ENCODE results near the gene ARF1. TPM values are rescaled to one million over a fixed set of nuclear protein-coding genes. Genes with fewer than 3 reads are reported as not detected.

Gene ARF1
- total RNA-seq, 1 donor from 2014 or later = 393 TPM

DNA sequence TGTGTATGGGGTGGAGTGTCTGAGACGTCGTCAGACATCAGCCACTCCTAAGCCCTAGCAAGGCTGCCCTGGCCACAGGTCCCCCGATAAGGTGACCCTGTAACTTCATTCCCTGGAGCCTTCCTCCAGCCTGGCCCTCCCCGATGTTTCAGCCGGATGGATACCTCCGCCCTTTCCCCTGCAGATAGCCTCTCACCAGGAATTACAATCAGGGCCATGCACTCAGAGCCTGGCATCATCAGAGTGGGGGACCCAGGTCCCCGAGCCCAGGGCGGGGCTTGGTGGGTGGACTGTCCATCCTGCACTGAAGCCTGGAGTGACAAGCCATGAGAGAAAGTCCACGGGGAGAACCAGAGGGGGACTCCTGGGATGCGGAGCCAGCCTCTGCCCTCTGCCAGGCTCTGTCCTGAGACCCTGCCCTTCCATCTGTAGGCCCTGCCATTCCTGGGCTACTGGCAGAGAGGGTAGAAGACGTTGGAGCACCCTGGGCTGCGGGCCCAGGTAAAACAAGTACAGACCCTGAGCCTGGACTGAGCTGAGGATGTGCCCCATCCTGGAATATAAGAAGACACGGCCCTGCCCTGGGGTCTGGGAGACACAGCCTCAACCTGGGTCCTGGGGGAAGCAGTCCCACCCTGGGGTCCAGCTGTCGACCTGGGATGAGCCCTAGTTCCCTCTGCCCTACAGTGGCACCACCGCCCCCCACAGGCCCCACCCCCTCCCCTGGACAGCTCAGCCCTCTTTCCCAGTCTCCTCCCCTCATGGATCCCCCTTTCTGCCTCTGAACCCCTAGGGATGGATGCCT lies 16.8 kb upstream of the ARF1 start:
- Mint-ChIP-seq H3K4me3 (ENCODE audit: unreplicated experiment) (no peak overlapping the region), H3K27ac (ENCODE audit: unreplicated experiment) (no peak overlapping the region), H3K9me3 (ENCODE audit: unreplicated experiment) (peaks cover 4% of the 10 kb centered on the region), H3K36me3 (ENCODE audit: low read depth, unreplicated experiment) (no peaks in the 10 kb centered on the region), H3K4me1 (ENCODE audit: unreplicated experiment) (peaks cover 3% of the 10 kb centered on the region), H3K27me3 (ENCODE audit: unreplicated experiment) (peaks cover 19% of the 10 kb centered on the region)
- no peak for DNase-seq (ENCODE audit: low spot score)
- TF ChIP-seq, protein P1, sequence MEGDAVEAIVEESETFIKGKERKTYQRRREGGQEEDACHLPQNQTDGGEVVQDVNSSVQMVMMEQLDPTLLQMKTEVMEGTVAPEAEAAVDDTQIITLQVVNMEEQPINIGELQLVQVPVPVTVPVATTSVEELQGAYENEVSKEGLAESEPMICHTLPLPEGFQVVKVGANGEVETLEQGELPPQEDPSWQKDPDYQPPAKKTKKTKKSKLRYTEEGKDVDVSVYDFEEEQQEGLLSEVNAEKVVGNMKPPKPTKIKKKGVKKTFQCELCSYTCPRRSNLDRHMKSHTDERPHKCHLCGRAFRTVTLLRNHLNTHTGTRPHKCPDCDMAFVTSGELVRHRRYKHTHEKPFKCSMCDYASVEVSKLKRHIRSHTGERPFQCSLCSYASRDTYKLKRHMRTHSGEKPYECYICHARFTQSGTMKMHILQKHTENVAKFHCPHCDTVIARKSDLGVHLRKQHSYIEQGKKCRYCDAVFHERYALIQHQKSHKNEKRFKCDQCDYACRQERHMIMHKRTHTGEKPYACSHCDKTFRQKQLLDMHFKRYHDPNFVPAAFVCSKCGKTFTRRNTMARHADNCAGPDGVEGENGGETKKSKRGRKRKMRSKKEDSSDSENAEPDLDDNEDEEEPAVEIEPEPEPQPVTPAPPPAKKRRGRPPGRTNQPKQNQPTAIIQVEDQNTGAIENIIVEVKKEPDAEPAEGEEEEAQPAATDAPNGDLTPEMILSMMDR (IDR thresholded peaks at IDR 0.05; ENCODE audit: unreplicated experiment) = no peak

DNA sequence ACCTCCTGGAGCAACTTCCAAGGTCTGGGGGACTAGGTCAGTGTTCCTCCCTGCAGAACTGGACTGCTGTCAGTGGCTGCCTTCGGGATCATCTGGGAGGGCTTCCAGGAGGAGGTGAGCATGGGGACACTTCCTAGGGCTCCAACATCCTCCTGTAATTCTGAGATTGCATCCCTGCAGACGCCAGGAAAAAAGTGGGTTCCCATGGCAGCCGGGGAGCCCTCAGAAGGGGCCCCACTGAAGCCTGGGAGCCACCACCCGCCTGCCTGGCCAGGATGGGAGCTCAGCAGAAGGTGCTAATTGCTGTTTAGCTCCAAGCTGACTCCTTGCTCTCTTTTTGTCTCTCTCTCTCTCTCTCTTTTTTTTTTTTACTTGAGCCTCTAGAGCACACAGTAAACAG lies 16.1 kb upstream of the ARF1 start:
- H3K4me1 Mint-ChIP-seq (ENCODE audit: unreplicated experiment) = no peaks in the 10 kb centered on the region

DNA sequence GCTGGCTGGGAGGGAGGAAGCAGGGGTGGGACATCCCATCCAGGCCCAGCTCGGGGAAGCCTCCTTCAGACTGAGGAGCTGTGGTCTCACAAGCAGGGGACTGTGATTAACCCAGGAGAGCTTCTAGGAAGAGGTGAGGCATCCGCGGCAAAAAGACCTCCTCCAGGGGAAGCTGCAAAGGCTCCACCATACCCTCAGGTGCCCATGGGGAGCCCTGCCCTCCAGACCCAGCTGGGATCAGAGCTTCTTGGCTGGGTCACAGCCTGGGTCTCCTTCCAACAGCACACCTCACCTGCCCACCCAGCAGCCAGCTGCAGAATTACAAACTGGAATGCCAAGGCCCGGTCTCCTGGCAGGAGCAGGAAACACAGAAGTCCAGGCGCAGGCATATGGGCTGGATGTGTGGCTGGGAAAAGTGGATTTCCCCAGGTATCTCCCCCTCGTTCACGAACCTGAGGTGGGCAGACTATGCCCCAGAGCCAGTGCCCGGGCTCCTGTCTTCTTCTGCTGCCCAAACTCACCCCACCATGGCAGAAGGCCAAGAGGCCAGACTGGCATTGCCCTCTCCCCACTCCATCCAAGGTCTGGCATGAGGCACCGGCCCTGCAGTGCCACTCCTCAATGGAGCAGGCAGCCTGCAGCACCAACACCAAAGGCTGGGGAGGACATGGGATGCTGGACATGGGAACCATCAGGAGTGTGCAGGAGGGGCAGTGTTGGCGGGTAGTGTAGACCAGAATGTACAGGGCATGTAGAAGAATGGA lies 15.4 kb upstream of the ARF1 start:
- DNase-seq (ENCODE audit: low spot score) = no peak
- H3K27ac Mint-ChIP-seq (ENCODE audit: unreplicated experiment) = no peak overlapping the region

More for the DNA sequence above, 16.1 kb upstream of the ARF1 start:
- H3K27me3 Mint-ChIP-seq (ENCODE audit: unreplicated experiment) = peaks cover 15% of the 10 kb centered on the region
- H3K36me3 Mint-ChIP-seq (ENCODE audit: low read depth, unreplicated experiment) = no peaks in the 10 kb centered on the region
- no peak overlapping the region for H3K27ac Mint-ChIP-seq (ENCODE audit: unreplicated experiment)
- no peaks in the 10 kb centered on the region for H3K9me3 Mint-ChIP-seq (ENCODE audit: unreplicated experiment)
- no peak for DNase-seq (ENCODE audit: low spot score)
- H3K4me3 Mint-ChIP-seq (ENCODE audit: unreplicated experiment) = no peak overlapping the region
- TF ChIP-seq, protein P1 (IDR thresholded peaks at IDR 0.05; ENCODE audit: unreplicated experiment) = no peak

DNA sequence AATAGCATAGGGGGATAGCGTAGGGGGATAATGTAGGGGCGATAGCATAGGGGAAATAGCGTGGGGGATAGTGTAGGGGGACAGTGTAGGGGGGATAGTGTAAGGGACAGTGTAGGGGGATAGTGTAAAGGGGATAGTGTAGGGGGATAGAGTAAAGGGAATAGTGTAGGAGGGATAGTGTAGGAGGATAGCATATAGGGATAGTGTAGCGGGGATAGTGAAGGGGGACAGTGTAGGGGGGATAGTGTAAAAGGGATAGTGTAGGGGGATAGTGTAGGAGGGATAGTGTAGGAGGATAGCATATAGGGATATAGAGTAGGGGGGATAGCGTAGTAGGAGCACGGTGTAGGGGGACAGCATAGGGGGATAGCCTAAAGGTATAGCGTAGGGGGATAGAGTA lies 14.1 kb upstream of the ARF1 start:
- Mint-ChIP-seq H3K4me1 (ENCODE audit: unreplicated experiment) (no peaks in the 10 kb centered on the region), H3K4me3 (ENCODE audit: unreplicated experiment) (no peak overlapping the region), H3K27ac (ENCODE audit: unreplicated experiment) (no peak overlapping the region), H3K9me3 (ENCODE audit: unreplicated experiment) (no peaks in the 10 kb centered on the region), H3K36me3 (ENCODE audit: low read depth, unreplicated experiment) (no peaks in the 10 kb centered on the region), H3K27me3 (ENCODE audit: unreplicated experiment) (peaks cover 11% of the 10 kb centered on the region)
- no peak for DNase-seq (ENCODE audit: low spot score)
- TF ChIP-seq, protein P1 (IDR thresholded peaks at IDR 0.05; ENCODE audit: unreplicated experiment) = no peak

More for the DNA sequence above, 15.4 kb upstream of the ARF1 start:
- H3K9me3 Mint-ChIP-seq (ENCODE audit: unreplicated experiment) = no peaks in the 10 kb centered on the region
- TF ChIP-seq, protein P1 (IDR thresholded peaks at IDR 0.05; ENCODE audit: unreplicated experiment) = no peak
- H3K4me1 Mint-ChIP-seq (ENCODE audit: unreplicated experiment) = no peaks in the 10 kb centered on the region
- no peak overlapping the region for H3K4me3 Mint-ChIP-seq (ENCODE audit: unreplicated experiment)
- peaks cover 15% of the 10 kb centered on the region for H3K27me3 Mint-ChIP-seq (ENCODE audit: unreplicated experiment)
- H3K36me3 Mint-ChIP-seq (ENCODE audit: low read depth, unreplicated experiment) = no peaks in the 10 kb centered on the region

DNA sequence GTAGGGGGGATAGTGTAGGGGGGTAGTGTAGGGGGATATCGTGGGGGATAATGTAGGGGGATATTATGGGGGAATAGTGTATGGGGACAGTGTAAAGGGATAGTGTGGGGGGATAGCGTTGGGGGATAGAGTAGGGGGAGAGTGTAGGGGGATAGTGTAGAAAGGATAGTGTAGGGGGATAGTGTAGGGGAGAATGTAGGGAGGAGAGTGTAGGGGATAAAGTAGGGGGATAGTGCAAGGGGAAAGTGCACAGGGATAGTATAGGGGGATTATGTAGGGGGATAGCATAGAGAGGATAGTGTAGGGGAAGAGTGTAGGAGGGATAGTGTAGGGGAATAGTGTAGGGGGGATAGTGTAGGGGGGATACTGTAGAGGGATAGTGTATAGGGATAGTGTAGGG lies 12.3 kb upstream of the ARF1 start:
- no peaks in the 10 kb centered on the region for H3K9me3 Mint-ChIP-seq (ENCODE audit: unreplicated experiment)
- H3K27me3 Mint-ChIP-seq (ENCODE audit: unreplicated experiment) = peaks cover 13% of the 10 kb centered on the region
- no peaks in the 10 kb centered on the region for H3K4me1 Mint-ChIP-seq (ENCODE audit: unreplicated experiment)
- H3K36me3 Mint-ChIP-seq (ENCODE audit: low read depth, unreplicated experiment) = no peaks in the 10 kb centered on the region
- TF ChIP-seq, protein P1 (IDR thresholded peaks at IDR 0.05; ENCODE audit: unreplicated experiment) = no peak
- H3K4me3 Mint-ChIP-seq (ENCODE audit: unreplicated experiment) = no peak overlapping the region
- no peak overlapping the region for H3K27ac Mint-ChIP-seq (ENCODE audit: unreplicated experiment)
- DNase-seq (ENCODE audit: low spot score) = no peak

Measured in endothelial cell (in vitro differentiated cells).